Stimulated activated CD8-positive, alpha-beta memory T cell treated with anti-CD3 and anti-CD28 coated beads, Interleukin-4, amount 100 ng/mL, for 48 hours (primary cell): ENCODE measurements around the gene EGFL7.
A peak's percentile ranks its signal among the peaks of the same experiment; 100 is the strongest.

Source experiments
- DNase-seq: peaks from one replicate; pipeline ENCODE4 v3.0.0-alpha.2; 2020

Gene EGFL7

DNA sequence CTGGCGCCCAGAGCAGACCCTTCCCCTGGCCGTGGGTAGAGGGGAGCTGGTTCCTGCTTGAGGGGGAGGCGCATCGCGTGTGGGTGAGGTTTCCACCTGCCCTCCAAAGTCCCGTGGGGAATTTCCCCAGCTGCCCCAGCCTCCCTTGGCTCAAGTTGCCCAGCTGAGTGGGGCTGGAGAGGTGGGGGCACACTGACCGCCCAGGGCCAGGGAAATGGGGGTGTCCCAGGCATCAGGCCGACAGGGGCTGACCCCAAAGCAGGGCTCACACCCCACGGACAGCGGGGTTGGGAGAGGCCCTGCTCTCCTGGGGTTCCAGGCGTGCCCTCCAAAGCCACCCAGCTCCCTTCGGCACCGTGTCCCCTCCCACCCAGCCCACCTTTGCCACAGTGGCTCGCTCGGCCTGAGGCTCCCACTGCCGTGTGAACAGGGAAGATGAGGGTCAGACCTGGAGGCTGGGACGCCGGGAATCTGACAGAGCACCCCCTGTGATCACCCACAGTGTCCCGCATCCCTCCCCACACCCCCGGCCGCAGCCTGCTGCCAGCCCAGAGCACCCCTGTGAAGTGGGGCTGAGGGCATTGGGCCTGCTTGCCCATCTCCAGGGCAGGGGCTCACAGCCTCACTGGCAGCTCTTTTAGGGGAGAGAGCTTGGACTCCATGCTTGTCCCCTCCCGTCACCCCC, 933 bp upstream of the EGFL7 start:
- DNase-seq: no peak

DNA sequence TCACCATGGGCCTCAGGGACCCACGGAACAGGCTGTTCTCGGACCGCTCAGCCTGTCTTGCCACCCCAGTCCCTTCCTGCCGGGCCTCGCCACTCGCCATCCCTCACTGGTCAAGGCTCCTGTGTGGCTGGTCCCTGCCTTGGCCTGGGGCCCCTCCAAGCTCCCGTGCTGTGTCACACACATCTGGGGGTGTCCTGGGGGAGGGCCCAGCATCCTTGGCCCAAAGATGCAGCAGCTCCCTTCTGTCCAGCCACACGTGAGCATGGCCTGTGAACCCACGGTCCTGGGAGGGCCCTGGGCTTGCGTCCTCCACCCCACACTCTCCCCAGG, 425 bp upstream of the EGFL7 start:
- DNase-seq: no peak

DNA sequence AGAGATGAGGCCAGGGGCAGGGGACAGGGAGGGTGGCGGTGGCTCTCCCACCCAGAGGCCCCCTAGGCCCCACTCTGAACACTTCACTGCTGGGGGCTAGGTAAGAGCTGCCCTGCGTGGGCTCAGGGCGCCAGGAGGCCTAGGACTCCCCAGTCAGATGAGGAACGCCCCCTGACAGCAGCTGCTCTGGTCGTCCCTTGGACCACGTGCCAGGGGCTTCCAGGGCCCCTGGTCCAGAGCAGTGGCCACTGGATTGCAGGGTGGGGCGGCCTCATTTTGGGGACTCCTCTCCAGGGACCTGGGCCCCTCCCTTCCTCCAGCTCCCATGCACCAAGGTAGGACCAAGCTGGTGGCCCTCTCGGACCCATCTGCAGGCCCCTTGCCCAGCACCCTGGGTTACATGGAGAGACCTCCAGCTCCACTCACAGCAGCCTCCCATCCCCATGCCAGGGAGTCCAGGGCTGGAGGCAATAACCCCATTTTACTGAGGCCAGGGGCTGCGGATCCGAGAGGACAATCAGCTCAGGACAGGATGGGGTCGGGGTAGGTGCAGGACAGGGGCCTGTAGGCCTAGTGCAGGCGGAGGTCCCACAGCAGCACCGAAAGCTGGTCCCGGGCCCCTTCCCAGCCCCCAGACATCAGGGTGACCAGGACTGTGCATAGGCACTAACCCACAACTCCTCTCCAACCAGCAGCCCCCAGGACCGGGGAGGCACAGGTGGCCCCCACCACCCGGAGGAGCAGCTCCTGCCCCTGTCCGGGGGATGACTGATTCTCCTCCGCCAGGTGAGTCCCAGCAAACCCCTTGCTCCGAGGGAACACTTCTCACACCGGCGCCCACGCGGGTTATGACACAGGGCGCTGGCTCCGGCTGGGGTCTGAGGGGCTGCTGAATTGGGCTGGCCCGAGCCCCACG, 1.5 kb downstream of the EGFL7 start:
- no peak for DNase-seq

DNA sequence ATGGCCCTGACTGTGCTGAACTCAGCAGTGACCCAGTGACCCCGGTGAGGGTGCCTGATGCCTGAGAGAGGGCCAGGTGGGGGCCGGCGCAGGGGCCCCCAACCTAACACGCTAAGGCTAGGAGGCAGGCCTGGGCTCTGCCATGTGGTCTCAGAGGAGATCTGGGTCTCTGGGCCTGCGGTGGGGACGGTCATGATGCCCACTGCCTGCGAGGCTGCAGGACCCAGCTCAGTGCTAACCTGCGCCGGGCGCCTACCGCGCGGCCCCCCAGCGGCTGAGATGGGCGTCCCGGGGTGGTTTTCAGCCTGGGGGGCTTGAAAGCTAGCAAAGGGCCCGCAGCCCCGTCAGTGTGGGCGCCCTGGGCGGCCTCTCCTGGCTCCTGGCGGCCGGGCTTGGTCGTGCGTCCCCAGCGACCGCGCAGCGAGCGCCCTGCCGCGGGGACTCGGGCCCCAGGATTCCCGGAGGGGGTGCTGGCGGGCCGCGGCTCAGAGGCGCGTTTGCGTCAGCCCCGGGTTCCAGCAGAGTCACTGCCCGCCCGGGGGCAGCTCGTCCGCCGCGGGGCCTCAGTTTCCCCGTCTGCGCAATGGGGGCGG, 2.5 kb downstream of the EGFL7 start:
- DNase-seq: no peak

DNA sequence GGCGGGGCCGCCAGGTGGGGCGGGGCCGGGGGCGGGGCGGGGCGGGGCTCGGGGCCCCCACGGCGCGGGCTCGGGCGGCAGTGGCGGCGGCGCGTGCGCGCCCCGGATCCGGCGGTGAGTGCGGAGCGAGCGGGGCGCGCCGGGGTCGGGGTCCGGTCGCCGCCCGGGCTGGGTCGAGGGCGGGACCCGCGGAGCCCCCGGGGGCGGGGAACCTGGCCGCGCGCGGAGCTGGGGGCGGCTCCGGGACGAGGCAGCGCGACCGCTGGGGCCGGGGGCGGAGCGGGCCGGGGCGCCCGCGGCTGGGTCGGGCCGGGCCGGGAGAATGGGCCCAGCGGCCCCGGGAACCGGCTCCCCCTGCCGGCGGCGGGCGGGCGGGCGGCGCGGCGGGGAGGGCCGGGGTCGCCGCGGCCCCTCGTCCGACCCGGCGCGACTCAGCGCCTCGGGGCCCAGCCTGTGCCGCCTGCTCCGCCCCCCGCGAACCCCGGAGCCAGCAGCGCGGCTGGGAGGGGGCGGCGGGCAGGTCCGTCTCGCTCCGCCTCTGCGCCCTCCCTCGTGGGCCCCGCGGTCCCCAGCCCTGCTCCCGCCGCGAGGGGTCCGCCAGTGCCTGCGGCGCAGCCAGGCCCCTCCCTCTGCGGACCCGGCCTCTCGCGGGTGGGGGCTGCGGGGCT, 3.1 kb downstream of the EGFL7 start:
- DNase-seq: no peak

DNA sequence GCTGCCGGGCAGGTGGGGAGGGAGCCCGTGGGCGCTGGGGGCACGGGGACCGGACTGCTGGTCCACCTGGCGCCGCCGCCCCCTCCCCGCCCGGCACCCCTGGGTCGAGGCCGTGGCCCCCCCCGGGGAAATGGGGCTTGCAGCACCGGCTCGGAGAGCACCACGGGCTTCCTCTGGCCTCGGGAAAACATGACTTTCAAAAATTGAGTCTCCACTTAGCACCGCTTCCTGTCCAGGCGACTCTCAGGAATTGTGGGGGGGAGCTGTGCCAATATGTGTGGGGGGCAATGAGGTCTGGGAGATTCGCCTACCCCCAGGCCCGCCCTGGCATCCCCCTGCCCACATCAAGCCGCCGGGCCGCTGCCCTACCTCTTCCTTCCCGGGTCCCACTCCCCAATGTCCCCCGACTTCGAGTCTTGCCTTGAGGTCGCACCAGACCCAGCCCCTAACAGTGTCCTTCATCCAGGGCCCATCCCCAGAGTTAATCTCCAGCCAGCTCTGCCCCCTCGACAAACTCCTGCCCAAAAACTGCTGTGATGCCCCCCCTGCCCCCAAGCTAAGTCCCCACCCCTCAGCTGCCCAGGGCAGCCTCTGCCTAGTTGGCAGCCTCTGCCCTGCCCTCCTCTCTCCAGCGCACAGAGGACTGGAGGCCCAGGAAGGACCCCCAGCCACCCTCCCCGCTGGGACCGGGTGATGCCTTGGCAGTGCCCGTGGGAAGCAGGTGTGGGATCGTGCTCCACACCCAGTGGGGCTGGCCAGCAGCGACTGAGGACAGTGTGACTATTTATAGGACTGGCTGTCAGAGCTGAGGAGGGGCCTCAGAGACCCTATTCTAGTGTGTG, 3.9 kb downstream of the EGFL7 start:
- DNase-seq: no peak

DNA sequence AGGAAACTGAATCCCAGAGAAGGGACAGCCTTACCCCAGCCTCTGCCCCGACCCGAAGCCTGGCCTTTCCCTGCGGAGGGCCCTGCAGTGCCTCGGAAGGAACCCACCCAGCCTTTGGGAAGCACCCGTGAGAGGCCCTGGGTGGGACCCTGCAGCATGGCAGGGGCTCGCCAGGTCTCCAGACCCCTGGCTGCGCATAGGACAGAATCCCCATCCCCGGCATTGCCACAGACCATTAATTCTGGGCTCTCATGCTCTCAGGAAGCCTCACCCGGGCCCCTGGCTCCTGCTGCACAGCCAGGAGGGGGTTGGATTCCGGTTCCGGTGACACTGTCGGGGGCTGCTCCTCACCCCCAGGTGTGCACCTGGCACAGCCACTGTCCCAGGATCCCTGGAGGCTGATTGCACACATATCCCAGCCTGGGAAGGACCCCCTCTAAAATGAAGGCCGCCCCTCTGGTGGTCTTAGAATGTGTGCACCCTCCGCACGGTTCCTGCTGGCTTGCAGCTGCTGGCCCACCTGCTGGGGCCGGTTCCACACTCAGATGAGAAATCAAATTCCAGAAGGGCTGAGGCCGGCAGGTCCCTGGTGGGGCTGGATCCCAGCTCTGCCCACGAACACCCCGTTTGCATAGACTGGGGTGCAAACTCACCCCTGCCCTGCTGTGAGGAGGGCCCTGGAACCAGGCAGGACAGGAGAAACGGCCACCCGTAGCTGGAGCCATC, 4.7 kb downstream of the EGFL7 start:
- no peak for DNase-seq

DNA sequence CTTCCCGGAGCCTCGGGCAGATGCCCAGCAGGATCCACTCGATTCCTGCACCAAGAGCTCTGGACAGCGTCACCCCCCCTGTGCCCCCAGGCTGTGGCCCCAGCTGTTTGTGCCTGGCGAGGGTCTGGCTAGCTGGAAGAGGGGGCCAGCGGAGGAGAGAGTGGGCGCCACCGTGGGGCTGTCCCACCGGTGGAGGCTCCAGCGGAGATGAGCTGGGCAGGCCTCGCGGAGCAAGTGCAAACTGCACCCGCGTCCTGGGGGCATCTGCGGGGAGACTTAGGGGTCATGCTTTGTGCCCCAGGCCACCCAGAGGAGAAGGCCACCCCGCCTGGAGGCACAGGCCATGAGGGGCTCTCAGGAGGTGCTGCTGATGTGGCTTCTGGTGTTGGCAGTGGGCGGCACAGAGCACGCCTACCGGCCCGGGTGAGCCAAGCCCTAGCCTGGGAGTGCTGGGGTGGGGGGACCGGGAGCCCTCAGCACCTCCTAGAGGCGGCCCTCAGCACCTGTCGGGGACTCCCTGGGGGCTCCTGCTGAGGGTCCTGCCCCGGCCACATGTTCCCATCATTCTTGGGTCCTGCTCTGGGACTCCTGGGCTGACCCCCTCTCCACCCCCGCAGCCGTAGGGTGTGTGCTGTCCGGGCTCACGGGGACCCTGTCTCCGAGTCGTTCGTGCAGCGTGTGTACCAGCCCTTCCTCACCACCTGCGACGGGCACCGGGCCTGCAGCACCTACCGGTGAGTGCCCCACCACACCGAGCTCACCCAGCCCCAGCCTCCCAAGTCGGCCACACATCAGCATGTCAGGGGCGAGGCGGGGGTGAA, 5.4 kb downstream of the EGFL7 start:
- no peak for DNase-seq

DNA sequence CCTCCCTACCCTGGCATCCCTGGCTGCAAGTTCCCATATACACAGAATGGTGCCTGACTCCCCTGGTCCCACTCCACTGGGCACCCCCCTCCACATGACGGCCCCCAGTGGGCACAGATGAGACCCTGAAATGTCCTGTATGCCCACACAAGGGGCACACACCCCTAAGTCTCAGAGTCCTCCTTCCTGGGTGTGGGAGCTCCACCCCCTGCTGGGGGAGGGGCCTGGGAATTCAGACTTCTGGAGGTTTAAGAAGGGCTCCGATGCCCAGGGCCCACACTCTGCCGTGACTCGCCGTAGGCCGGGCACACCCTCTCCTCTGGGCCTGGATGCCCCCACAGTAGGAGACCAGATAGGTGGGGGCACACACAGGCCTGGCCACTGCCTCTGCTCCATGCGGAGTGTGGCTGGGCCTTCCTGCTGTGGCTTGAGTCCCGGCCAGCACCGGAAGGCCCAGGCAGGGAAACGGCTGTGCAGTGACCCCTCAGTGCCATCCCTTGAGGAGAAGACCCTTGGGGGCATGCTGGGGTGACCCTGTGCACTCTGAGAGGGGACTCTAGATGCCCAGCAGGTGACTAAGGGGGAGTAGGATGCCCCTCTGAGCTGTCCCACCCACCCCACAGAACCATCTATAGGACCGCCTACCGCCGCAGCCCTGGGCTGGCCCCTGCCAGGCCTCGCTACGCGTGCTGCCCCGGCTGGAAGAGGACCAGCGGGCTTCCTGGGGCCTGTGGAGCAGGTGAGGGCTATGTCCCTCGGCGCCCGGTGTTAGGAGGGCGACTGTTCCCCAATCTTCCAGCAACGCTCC, 6.5 kb downstream of the EGFL7 start:
- no peak for DNase-seq

DNA sequence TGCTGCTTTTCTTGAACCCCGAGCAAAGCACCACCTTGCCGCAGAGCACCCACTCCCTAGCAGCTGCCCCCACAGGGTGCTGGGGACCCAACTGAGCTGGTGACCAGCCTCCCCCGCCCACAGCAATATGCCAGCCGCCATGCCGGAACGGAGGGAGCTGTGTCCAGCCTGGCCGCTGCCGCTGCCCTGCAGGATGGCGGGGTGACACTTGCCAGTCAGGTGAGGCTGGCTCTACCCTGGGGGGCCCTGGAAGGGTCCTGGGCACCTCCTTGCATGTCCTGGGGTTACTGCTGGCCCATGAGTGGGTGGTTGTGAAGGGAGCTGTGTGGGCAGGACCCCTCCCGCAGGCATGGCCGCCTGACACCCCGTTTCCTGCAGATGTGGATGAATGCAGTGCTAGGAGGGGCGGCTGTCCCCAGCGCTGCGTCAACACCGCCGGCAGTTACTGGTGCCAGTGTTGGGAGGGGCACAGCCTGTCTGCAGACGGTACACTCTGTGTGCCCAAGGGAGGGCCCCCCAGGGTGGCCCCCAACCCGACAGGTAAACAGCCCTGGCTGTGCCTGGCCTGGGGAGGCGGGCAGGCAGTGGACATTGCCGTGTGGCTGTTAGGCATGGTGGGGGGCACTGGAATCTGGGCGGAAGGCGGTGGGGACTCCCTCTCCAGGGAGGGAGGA, 7.2 kb downstream of the EGFL7 start:
- DNase-seq: no peak

DNA sequence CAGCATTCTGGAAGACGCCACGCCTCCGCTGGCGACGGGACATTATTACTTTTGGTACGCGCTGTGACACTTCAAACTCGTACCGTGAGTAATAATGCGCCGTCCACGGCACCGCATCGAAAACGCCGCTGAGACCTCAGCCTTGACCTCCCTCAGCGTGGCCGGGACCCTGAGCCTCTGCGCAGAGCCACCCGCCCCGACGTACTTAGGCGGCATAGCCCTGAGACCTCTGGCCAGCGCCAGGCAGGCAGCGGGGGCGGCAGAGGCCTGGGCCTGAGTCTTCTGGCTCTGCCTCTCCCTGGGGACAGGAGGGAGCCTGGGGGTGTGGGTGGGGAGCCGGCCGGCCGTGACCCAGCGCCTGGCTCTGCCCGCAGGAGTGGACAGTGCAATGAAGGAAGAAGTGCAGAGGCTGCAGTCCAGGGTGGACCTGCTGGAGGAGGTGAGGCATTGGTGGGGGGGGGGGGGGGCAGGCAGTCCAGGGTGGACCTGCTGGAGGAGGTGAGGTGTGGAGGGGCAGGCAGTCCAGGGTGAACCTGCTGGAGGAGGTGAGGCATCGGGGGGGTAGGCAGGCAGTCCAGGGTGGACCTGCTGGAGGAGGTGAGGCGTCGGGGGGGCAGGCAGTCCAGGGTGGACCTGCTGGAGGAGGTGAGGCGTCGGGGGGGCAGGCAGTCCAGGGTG, 8.0 kb downstream of the EGFL7 start:
- no peak for DNase-seq

DNA sequence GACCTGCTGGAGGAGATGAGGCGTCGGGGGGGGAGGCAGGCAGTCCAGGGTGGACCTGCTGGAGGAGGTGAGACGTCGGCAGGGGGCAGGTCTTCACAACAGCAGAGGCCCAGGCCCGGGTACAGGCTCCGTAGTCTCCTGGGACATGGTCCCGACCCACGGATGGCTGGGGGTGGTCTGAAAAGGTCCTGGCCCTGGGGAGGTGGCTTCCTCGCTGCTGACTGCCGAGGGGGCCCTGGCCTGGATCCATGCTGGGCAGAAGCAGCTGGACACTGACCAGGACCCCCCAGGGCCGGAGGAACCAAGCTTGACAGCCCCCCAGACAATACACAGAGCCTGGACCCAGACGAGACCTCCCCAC, 8.5 kb downstream of the EGFL7 start:
- no peak for DNase-seq

DNA sequence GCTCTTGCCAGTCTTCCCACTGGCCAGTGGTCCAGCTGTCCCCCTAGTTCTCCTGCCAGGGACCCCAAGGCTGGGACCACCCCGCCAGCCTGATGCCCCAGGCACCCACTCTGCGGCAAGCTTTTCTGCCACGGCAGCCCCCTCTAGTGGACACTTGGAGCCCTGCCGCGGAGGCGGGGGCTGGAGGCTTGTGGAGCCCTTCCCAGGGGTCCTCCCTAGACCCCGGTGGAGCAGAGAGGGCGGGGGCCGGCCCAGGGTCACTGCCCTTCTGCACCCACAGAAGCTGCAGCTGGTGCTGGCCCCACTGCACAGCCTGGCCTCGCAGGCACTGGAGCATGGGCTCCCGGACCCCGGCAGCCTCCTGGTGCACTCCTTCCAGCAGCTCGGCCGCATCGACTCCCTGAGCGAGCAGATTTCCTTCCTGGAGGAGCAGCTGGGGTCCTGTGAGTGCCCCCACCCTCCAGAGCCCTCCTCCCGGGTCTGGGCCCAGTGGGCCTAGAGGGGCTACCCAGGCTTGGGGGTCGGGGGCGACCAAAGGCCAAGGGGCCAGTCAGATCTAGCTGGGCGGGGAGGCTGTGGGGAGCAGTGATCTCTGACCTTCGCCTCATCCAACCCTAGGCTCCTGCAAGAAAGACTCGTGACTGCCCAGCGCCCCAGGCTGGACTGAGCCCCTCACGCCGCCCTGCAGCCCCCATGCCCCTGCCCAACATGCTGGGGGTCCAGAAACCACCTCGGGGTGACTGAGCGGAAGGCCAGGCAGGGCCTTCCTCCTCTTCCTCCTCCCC, 9.1 kb downstream of the EGFL7 start:
- peak; percentile 78 for DNase-seq

DNA sequence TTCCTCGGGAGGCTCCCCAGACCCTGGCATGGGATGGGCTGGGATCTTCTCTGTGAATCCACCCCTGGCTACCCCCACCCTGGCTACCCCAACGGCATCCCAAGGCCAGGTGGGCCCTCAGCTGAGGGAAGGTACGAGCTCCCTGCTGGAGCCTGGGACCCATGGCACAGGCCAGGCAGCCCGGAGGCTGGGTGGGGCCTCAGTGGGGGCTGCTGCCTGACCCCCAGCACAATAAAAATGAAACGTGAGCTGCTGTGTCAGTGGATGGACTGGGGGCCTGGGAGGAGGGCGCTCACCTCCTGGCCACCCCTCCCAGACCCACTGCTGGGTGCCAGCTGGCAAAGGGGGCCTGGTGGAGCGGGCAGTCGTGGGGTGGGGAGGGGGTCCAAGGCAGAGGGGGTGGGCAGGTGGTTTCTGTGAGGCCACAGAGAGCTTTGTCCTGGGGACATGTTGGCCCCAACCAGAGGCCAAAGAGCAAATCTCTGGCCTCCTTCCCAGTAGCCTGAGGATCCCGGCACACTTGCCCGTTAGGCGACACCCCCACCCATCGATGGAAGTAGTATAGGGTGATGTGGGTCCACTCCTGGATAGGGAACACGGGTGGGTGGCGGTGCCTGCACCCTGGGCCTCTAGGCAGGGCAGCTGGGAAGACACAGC, 9.8 kb downstream of the EGFL7 start:
- no peak for DNase-seq

DNA sequence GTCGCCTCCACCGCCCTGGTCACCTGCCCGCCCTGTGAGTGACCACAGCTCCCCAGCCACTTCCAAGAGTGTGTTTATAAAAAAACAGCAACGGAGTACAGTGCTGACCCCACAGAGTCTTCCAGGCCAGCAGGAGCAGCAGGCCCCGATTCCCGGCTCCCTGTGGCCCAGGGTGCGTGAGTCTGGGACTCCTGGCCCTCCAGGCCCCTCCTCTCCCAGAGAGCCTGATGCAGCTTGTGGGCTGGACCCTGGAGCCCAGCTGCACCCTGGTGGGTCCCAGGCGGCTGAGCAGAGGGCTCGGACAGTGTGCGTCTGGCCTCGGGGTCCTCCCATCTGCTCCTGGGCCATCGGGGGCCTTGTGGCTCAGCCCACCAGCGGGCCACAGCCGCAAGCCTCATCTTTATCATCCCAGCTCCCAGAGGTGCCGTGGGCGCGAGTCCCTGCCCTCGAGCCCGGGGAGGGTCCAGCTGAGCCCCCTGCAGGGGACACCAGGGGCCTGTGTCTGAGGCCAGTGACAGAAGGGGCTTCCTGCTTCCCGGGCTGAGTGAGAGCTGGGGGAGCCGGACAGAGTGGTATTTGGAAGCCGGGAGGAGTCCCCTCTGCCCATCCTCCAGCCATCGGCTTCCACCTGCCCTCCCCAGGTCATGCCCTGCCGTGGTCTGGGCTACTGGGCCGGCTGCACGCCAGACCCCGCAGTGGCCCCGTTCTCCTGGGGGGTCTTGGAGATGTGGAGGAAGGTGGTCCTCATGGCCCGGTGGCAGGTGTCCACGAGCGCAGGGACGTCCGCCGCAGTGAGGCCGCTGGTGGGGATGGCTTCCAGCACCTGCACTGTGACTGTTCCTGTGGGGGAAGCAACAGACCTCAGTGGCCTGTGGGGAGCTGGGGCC, 10.6 kb downstream of the EGFL7 start:
- no peak for DNase-seq

DNA sequence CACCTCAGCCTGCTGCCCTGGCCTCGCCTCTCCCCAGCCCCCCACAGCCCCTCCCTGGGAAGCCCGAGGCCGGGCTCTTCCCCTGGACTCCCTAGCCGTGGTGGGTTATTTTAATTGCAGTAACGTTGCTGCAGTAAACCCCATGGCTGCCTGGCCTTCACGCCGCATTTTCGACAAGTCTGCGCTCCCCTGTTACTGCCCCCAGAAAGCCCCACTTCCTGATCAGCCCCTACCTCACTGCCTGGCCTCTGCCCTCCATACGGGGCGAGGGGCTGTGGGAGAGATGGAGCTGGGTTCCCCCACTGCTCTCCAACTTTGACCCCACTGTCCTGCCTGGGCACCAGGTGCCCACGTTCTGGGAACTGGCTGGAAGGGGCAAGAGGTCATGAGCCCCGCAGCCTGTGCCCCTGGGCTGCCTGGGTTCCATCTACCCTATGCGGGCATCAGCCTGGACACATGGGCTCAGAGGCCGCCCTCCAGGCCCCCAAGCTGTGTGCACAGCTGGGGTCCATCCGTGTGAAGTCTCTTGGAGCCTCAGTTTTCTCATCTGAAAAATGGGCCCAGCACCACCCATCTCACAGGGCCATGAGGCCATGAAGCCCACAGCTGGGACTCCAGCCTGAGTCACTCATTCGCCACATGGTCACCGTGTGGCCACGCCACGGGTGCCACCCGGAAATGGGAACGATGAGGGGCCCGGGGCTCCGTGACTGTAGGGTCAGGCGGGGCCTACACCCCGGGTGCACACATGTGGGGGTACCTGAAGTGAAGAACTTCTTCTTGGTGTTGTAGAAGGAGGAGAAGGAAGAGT, 11.5 kb downstream of the EGFL7 start:
- no peak for DNase-seq
